GM23338 (cell line): ENCODE data around the gene PSMD8. TPM values are rescaled to one million over a fixed set of nuclear protein-coding genes. Genes with fewer than 3 reads are reported as not detected.

Experiments
- ATAC-seq: fragments of 200-7000 bp; cut with Tn5 transposase; 3 replicates; pipeline ENCODE4 v1.9.1; 2020
- DNase-seq: peaks from one replicate; pipeline ENCODE4 v3.0.0-alpha.2; 2015; ENCODE audit warnings: low spot score
- H2AFZ ChIP-seq: fragments of 200-600 bp; sonication (generic); 2 replicates; pipeline ENCODE4 v1.8.0; 2016; ENCODE audit warnings: antibody characterized with exemption, mild to moderate bottlenecking, moderate library complexity
- H3F3A ChIP-seq: fragments of 200-600 bp; sonication (generic); replicated peaks from 2 replicates; pipeline ENCODE4 v1.8.0; 2017; ENCODE audit warnings: antibody characterized with exemption, mixed run types, low read depth
- H3K27ac ChIP-seq: fragments of 200-600 bp; sonication (generic); 2 replicates; pipeline ENCODE4 v1.6.1; 2016; ENCODE audit warnings: low read depth
- H3K27me3 ChIP-seq: fragments of 200-600 bp; sonication (generic); 2 replicates; pipeline ENCODE4 v1.8.0; 2016; ENCODE audit warnings: mild to moderate bottlenecking, mixed run types, moderate library complexity; ENCODE audit not compliant: insufficient read depth
- H3K36me3 ChIP-seq: fragments of 200-600 bp; sonication (generic); 2 replicates; pipeline ENCODE4 v1.8.0; 2016; ENCODE audit warnings: mild to moderate bottlenecking; ENCODE audit not compliant: insufficient read depth
- H3K4me1 ChIP-seq: fragments of 200-600 bp; sonication (generic); 2 replicates; pipeline ENCODE4 v1.8.0; 2016; ENCODE audit warnings: mild to moderate bottlenecking, moderate library complexity; ENCODE audit not compliant: insufficient read depth
- H3K4me2 ChIP-seq: fragments of 200-600 bp; sonication (generic); 2 replicates; pipeline ENCODE4 v1.7.1; 2017; ENCODE audit warnings: mixed run types
- H3K4me3 ChIP-seq: fragments of 200-600 bp; sonication (generic); 2 replicates; pipeline ENCODE4 v1.6.1; 2016; ENCODE audit warnings: mixed run types
- H3K79me2 ChIP-seq: fragments of 200-600 bp; sonication (generic); replicated peaks from 2 replicates; pipeline ENCODE4 v1.8.0; 2017; ENCODE audit warnings: mild to moderate bottlenecking; ENCODE audit not compliant: insufficient read depth
- H3K9me2 ChIP-seq: fragments of 200-600 bp; sonication (generic); 2 replicates; pipeline ENCODE4 v1.8.0; 2017; ENCODE audit not compliant: insufficient read depth
- H4K20me1 ChIP-seq: fragments of 200-600 bp; sonication (generic); replicated peaks from 2 replicates; pipeline ENCODE4 v1.8.0; 2017; ENCODE audit warnings: mild to moderate bottlenecking; ENCODE audit not compliant: insufficient read depth
- H3K27ac Mint-ChIP-seq: 2 replicates; pipeline ENCODE4 v1.8.0; 2020; ENCODE audit warnings: inconsistent platforms, mild to moderate bottlenecking, moderate library complexity, mixed read lengths
- H3K27me3 Mint-ChIP-seq: 3 replicates; pipeline ENCODE4 v1.8.0; 2022; ENCODE audit warnings: low read depth, mild to moderate bottlenecking, moderate library complexity, mixed read lengths, inconsistent platforms; ENCODE audit not compliant: insufficient read depth, poor library complexity
- H3K36me3 Mint-ChIP-seq: 3 replicates; pipeline ENCODE4 v1.8.0; 2021; ENCODE audit warnings: low read depth, mild to moderate bottlenecking, inconsistent platforms, moderate library complexity, mixed read lengths
- H3K4me1 Mint-ChIP-seq: 3 replicates; pipeline ENCODE4 v1.8.0; 2020; ENCODE audit warnings: mild to moderate bottlenecking, inconsistent platforms, mixed read lengths
- H3K4me3 Mint-ChIP-seq: 3 replicates; pipeline ENCODE4 v1.8.0; 2021; ENCODE audit warnings: moderate library complexity, mild to moderate bottlenecking, inconsistent platforms, mixed read lengths
- H3K9me3 Mint-ChIP-seq: 3 replicates; pipeline ENCODE4 v1.8.0; 2020; ENCODE audit warnings: moderate library complexity, mild to moderate bottlenecking, inconsistent platforms, mixed read lengths
- CREB1 ChIP-seq: fragments of 250-450 bp; sonication (Bioruptor Pico); IDR thresholded peaks from 2 replicates; pipeline ENCODE4 v1.5.0; 2020; ENCODE audit warnings: low read depth, mild to moderate bottlenecking, moderate library complexity
- EZH2 ChIP-seq: fragments of 200-600 bp; sonication (generic); IDR thresholded peaks from one replicate; pipeline ENCODE4 v1.8.0; 2017; ENCODE audit warnings: antibody characterized with exemption, mild to moderate bottlenecking, low read depth; ENCODE audit not compliant: unreplicated experiment
- EZH2phosphoT487 ChIP-seq: fragments of 200-600 bp; sonication (generic); IDR thresholded peaks from one replicate; pipeline ENCODE4 v1.8.1; 2018; ENCODE audit warnings: antibody characterized with exemption; ENCODE audit not compliant: unreplicated experiment
- JUNB ChIP-seq: IDR thresholded peaks from one replicate; pipeline ENCODE4 v1.6.1; 2016; ENCODE audit warnings: antibody characterized with exemption; ENCODE audit not compliant: unreplicated experiment
- NANOG ChIP-seq: IDR thresholded peaks from 2 replicates; pipeline ENCODE4 v1.6.1; 2016; ENCODE audit warnings: antibody characterized with exemption, borderline replicate concordance
- POLR2AphosphoS5 ChIP-seq: IDR thresholded peaks from 2 replicates; pipeline ENCODE4 v1.6.1; 2016; ENCODE audit warnings: antibody characterized with exemption, low read depth
- STAT1 ChIP-seq: IDR thresholded peaks from one replicate; pipeline ENCODE4 v1.6.1; 2016; ENCODE audit warnings: antibody characterized with exemption; ENCODE audit not compliant: unreplicated experiment
- ZNF114 ChIP-seq: fragments of 250-450 bp; sonication (Bioruptor Pico); IDR thresholded peaks from 2 replicates; pipeline ENCODE4 v1.5.0; 2020; ENCODE audit warnings: mild to moderate bottlenecking, moderate library complexity
- ZNF331 ChIP-seq: fragments of 250-450 bp; sonication (Bioruptor Pico); IDR thresholded peaks from 2 replicates; pipeline ENCODE4 v1.5.0; 2020; ENCODE audit warnings: low read depth, mild to moderate bottlenecking, moderate library complexity
- polyA plus RNA-seq: library from polyadenylated mRNA; unstranded; fragments of >200 nt; fragmentation: Nextera tagmentation; extraction: Ambion mirVana; gene quantifications from 2 replicates; pipeline ENCODE4 v1.2.1, GENCODE V29; 2016
- total RNA-seq: library from RNA; depleted of rRNA; stranded (reverse); fragments of >200 nt; shearing (Covaris generic); gene quantifications from 2 replicates; pipeline ENCODE4 v1.2.3, GENCODE V29; 2014
- TF ChIP-seq, protein P1 (sequence below): IDR thresholded peaks from 2 replicates; pipeline ENCODE4 v1.6.1; 2016; ENCODE audit warnings: antibody characterized with exemption
- TF ChIP-seq, protein P2 (sequence below): fragments of 250-450 bp; sonication (Bioruptor Pico); IDR thresholded peaks from 2 replicates; pipeline ENCODE4 v1.5.0; 2020; ENCODE audit warnings: mild to moderate bottlenecking, moderate library complexity
- TF ChIP-seq, protein P3 (sequence below), 2 experiments: fragments of 200-600 bp in 1 of 2; sonication (generic) in 1 of 2; conservative IDR thresholded peaks; 2 replicates each; pipeline versions ENCODE4 v1.5.1 to v1.6.1; 2016 to 2017; ENCODE audit warnings: antibody characterized with exemption in 2 of 2, low read depth in 2 of 2, mild to moderate bottlenecking in 2 of 2, moderate library complexity in 1 of 2
- TF ChIP-seq, protein P4 (sequence below): IDR thresholded peaks from one replicate; pipeline ENCODE4 v1.6.1; 2018; ENCODE audit warnings: antibody characterized with exemption; ENCODE audit not compliant: unreplicated experiment

Gene PSMD8
- total and polyA plus RNA-seq, 2 experiments from 2014 or later, result 129 to 241 TPM

DNA sequence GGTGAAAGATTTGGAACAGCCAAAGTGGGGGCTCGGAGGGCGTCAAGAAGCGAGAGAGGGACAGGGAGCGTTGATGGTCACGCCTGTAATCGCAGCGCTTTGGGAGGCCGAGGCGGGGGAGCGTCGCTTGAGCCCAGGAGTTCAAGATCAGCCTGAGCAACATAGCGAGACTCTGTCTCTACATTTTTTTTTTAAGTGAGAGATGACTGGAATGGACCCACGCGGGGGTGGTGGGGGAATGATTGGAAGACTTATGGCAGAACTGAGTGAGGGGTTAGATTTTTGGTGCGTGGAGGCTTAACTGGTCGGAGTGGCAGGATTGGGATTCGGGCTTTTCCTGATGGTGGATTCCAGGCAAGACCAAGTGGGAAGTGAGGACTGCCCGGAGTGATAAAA is 725 bp downstream of the PSMD8 start:
- no peaks in the 10 kb centered on the region; the same call in 2 of the 3 replicates for H3K9me3 Mint-ChIP-seq
- Histone ChIP-seq H2AFZ (peak overlapping the region; percentile 69), H3K4me3 (peak overlapping the region; percentile 90), H3F3A (no peaks in the 10 kb centered on the region), H3K9me2 (no peaks in the 10 kb centered on the region), H3K79me2 (peaks cover 29% of the 10 kb centered on the region), H3K4me2 (peak overlapping the region; percentile 98), H3K27ac (peak overlapping the region; percentile 8; the same call in 1 of the 2 replicates), H3K4me1 (peaks cover 10% of the 10 kb centered on the region; the same call in 1 of the 2 replicates), H3K27me3 (no peaks in the 10 kb centered on the region), H4K20me1 (peaks cover 17% of the 10 kb centered on the region), H3K36me3 (peaks cover 13% of the 10 kb centered on the region; the same call in 1 of the 2 replicates)
- peaks cover 14% of the 10 kb centered on the region for H3K4me1 Mint-ChIP-seq
- TF ChIP-seq CREB1 (CRISPR knock-in tag) (no peak), ZNF114 (CRISPR knock-in tag) (no peak), POLR2AphosphoS5 (no peak), EZH2 (no peak), STAT1 (no peak), NANOG (no peak), ZNF331 (CRISPR knock-in tag) (no peak), EZH2phosphoT487 (no peak), JUNB (no peak)
- TF ChIP-seq, protein P1, sequence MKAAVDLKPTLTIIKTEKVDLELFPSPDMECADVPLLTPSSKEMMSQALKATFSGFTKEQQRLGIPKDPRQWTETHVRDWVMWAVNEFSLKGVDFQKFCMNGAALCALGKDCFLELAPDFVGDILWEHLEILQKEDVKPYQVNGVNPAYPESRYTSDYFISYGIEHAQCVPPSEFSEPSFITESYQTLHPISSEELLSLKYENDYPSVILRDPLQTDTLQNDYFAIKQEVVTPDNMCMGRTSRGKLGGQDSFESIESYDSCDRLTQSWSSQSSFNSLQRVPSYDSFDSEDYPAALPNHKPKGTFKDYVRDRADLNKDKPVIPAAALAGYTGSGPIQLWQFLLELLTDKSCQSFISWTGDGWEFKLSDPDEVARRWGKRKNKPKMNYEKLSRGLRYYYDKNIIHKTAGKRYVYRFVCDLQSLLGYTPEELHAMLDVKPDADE, result no peak
- TF ChIP-seq, protein P2, sequence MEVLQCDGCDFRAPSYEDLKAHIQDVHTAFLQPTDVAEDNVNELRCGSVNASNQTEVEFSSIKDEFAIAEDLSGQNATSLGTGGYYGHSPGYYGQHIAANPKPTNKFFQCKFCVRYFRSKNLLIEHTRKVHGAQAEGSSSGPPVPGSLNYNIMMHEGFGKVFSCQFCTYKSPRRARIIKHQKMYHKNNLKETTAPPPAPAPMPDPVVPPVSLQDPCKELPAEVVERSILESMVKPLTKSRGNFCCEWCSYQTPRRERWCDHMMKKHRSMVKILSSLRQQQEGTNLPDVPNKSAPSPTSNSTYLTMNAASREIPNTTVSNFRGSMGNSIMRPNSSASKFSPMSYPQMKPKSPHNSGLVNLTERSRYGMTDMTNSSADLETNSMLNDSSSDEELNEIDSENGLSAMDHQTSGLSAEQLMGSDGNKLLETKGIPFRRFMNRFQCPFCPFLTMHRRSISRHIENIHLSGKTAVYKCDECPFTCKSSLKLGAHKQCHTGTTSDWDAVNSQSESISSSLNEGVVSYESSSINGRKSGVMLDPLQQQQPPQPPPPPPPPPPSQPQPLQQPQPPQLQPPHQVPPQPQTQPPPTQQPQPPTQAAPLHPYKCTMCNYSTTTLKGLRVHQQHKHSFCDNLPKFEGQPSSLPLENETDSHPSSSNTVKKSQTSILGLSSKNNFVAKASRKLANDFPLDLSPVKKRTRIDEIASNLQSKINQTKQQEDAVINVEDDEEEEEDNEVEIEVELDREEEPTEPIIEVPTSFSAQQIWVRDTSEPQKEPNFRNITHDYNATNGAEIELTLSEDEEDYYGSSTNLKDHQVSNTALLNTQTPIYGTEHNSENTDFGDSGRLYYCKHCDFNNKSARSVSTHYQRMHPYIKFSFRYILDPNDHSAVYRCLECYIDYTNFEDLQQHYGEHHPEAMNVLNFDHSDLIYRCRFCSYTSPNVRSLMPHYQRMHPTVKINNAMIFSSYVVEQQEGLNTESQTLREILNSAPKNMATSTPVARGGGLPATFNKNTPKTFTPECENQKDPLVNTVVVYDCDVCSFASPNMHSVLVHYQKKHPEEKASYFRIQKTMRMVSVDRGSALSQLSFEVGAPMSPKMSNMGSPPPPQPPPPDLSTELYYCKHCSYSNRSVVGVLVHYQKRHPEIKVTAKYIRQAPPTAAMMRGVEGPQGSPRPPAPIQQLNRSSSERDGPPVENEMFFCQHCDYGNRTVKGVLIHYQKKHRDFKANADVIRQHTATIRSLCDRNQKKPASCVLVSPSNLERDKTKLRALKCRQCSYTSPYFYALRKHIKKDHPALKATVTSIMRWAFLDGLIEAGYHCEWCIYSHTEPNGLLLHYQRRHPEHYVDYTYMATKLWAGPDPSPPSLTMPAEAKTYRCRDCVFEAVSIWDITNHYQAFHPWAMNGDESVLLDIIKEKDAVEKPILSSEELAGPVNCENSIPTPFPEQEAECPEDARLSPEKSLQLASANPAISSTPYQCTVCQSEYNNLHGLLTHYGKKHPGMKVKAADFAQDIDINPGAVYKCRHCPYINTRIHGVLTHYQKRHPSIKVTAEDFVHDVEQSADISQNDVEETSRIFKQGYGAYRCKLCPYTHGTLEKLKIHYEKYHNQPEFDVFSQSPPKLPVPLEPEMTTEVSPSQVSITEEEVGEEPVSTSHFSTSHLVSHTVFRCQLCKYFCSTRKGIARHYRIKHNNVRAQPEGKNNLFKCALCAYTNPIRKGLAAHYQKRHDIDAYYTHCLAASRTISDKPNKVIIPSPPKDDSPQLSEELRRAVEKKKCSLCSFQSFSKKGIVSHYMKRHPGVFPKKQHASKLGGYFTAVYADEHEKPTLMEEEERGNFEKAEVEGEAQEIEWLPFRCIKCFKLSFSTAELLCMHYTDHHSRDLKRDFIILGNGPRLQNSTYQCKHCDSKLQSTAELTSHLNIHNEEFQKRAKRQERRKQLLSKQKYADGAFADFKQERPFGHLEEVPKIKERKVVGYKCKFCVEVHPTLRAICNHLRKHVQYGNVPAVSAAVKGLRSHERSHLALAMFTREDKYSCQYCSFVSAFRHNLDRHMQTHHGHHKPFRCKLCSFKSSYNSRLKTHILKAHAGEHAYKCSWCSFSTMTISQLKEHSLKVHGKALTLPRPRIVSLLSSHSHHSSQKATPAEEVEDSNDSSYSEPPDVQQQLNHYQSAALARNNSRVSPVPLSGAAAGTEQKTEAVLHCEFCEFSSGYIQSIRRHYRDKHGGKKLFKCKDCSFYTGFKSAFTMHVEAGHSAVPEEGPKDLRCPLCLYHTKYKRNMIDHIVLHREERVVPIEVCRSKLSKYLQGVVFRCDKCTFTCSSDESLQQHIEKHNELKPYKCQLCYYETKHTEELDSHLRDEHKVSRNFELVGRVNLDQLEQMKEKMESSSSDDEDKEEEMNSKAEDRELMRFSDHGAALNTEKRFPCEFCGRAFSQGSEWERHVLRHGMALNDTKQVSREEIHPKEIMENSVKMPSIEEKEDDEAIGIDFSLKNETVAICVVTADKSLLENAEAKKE (CRISPR knock-in tag), result no peak
- TF ChIP-seq, protein P3, sequence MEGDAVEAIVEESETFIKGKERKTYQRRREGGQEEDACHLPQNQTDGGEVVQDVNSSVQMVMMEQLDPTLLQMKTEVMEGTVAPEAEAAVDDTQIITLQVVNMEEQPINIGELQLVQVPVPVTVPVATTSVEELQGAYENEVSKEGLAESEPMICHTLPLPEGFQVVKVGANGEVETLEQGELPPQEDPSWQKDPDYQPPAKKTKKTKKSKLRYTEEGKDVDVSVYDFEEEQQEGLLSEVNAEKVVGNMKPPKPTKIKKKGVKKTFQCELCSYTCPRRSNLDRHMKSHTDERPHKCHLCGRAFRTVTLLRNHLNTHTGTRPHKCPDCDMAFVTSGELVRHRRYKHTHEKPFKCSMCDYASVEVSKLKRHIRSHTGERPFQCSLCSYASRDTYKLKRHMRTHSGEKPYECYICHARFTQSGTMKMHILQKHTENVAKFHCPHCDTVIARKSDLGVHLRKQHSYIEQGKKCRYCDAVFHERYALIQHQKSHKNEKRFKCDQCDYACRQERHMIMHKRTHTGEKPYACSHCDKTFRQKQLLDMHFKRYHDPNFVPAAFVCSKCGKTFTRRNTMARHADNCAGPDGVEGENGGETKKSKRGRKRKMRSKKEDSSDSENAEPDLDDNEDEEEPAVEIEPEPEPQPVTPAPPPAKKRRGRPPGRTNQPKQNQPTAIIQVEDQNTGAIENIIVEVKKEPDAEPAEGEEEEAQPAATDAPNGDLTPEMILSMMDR (conservative IDR thresholded peaks at IDR 0.05; ENCODE audit: low read depth in 2 of 2), result no peak
- TF ChIP-seq, protein P4, sequence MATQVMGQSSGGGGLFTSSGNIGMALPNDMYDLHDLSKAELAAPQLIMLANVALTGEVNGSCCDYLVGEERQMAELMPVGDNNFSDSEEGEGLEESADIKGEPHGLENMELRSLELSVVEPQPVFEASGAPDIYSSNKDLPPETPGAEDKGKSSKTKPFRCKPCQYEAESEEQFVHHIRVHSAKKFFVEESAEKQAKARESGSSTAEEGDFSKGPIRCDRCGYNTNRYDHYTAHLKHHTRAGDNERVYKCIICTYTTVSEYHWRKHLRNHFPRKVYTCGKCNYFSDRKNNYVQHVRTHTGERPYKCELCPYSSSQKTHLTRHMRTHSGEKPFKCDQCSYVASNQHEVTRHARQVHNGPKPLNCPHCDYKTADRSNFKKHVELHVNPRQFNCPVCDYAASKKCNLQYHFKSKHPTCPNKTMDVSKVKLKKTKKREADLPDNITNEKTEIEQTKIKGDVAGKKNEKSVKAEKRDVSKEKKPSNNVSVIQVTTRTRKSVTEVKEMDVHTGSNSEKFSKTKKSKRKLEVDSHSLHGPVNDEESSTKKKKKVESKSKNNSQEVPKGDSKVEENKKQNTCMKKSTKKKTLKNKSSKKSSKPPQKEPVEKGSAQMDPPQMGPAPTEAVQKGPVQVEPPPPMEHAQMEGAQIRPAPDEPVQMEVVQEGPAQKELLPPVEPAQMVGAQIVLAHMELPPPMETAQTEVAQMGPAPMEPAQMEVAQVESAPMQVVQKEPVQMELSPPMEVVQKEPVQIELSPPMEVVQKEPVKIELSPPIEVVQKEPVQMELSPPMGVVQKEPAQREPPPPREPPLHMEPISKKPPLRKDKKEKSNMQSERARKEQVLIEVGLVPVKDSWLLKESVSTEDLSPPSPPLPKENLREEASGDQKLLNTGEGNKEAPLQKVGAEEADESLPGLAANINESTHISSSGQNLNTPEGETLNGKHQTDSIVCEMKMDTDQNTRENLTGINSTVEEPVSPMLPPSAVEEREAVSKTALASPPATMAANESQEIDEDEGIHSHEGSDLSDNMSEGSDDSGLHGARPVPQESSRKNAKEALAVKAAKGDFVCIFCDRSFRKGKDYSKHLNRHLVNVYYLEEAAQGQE, result no peak
- peak overlapping the region; percentile 95 for H3K27ac Mint-ChIP-seq
- DNase-seq, result no peak
- peak; percentile 11 for ATAC-seq
- peak overlapping the region; percentile 98 for H3K4me3 Mint-ChIP-seq
- H3K36me3 Mint-ChIP-seq, result peaks cover 17% of the 10 kb centered on the region
- H3K27me3 Mint-ChIP-seq, result peaks cover 12% of the 10 kb centered on the region
